HPDE6-E6E7 (cell line): ENCODE data around the gene SIM2.

Source experiments
- DNase-seq: peaks from one replicate; pipeline ENCODE4 v3.0.0; 2011; ENCODE audit warnings: missing footprints; ENCODE audit errors: extremely low spot score

The SIM2 gene

DNA sequence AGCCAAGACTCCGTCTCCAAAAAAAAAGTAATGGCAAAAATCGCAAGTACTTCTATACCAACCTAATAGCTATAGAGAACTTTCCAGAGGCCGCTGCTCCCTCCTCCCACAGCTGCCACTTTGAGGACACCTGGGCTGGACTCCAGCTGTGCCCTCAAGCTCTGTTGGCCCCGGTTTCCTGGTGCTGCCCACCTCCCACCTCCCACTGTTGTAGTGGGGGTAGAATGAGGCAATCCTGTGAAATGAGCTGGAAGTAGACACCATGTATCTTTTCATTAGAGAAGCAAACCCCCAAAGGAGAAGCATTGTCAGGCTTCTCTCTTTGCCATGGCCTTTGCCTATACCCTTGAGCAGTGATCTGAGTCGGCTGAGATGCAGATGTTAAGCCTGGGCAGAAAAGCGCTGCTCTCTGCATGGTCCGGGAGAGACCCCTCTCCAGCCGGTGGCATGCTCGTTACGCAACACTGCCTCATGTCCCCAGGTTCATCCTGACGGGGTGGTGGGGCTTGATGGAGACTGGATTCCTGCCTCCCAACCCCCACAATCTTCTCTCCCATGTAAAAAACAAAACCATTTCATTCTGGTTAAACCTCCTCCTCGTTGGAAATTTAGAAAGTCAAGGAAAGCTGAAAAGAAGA lies 39.7 kb downstream of the SIM2 start:
- no peak for DNase-seq

GRCh38 chr21:36741506-36741905 lies 42.6 kb downstream of the SIM2 start:
- DNase-seq, result no peak

DNA sequence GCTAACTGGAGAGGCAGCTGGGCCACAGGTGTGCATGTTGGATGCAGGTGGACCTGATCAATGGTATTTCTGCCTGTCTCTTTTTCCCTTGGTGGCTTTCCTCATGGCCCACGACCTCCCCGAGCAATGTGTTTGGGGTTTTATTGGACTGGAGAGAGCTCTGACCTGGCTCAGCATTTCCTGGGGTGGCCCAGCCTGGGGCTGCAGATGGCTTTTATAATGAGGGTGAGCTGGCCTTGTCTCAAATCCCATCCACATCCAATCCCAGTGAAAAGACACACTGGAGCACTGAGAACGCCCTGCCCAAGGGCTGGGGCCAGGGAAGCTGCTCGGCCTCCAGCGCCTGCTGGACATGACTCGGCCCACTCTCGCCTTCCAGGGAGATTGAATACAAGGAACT lies 44.1 kb downstream of the SIM2 start:
- no peak for DNase-seq

GRCh38 chr21:36743446-36743845 lies 44.5 kb downstream of the SIM2 start:
- DNase-seq, result no peak

- DNase-seq, result no peak
Observed at GRCh38 chr21:36744190-36744559, 45.3 kb downstream of the SIM2 start.

DNA sequence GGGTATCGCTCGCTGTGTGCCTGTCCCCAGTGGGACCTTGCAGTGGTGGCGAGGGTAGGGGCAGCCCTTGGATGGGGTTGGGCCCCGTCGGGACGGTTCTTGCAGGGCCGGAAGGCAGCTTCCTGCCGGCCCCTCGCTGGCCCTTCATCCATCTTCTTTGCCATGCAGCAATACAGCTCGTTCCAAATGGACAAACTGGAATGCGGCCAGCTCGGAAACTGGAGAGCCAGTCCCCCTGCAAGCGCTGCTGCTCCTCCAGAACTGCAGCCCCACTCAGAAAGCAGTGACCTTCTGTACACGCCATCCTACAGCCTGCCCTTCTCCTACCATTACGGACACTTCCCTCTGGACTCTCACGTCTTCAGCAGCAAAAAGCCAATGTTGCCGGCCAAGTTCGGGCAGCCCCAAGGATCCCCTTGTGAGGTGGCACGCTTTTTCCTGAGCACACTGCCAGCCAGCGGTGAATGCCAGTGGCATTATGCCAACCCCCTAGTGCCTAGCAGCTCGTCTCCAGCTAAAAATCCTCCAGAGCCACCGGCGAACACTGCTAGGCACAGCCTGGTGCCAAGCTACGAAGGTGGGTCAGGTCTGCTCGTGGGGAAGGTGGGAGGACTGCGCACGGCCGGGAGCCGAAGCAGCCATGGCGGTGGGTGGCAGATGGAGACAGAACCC lies 45.8 kb downstream of the SIM2 start:
- no peak for DNase-seq

DNA sequence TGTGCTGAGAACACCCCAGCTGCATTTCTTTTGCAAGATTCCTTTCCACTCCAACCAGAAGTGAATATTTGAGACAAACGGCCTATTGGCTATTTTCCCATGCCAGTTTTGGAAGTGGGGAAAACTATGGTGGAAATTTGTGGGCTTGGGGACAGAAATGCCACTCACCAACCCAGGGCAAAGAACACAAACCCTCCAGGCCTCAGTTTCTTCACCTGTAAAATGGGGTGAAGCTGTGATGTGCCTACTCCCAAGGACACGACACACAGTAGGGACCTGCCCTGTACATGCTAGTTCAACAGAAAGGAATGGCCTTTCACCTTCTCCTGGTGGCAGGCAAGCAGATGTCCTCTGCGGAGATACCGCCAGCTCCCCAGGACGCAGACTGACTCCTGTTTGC lies 46.5 kb downstream of the SIM2 start:
- no peak for DNase-seq

- no peak for DNase-seq
Observed at GRCh38 chr21:36747041-36747814, 48.3 kb downstream of the SIM2 start.

- DNase-seq, result peak; percentile 29
Observed at GRCh38 chr21:36747815-36748383, 49.0 kb downstream of the SIM2 start.

- no peak for DNase-seq
Observed at GRCh38 chr21:36749935-36750575, 51.1 kb downstream of the SIM2 start.

DNA sequence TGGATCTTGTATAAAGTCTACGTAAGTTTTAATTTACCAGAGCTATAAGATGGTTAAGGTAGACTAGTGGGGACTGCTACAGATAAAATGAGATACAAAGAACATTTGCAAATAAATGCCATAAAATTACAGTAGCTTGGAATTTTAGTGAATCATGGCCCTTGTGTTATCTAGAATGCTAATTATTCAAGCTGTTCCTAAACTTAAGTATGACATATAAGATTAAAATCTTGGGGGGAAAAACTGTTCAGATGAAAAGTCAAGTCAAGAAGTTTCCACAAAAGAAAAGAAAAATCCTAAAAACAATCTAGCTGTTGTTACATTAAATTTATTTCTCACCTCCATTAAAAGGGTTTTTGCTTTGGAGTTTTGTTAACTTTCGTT lies 51.7 kb downstream of the SIM2 start:
- DNase-seq, result no peak

DNA sequence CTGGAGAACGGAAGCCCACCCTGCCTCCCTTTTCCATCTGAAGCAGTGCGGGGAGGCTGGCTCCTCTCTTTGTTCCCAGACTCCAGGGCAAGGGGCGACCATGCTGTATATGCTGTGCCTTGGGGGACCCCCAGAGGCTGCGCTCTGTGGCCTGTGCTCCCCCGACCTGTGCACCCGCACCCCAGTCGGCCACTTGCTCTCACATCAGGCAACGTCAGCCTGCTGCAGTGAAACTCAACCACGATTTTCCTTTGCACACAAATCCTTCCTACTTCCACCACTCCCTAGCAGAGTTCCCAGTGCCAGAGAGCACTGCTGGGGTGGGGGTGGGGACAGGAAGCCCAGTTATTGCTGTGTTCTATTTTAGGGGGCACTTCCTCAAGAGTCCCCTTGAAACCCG lies 52.5 kb downstream of the SIM2 start:
- DNase-seq, result no peak

GRCh38 chr21:36753556-36753955 lies 54.6 kb downstream of the SIM2 start:
- no peak for DNase-seq

DNA sequence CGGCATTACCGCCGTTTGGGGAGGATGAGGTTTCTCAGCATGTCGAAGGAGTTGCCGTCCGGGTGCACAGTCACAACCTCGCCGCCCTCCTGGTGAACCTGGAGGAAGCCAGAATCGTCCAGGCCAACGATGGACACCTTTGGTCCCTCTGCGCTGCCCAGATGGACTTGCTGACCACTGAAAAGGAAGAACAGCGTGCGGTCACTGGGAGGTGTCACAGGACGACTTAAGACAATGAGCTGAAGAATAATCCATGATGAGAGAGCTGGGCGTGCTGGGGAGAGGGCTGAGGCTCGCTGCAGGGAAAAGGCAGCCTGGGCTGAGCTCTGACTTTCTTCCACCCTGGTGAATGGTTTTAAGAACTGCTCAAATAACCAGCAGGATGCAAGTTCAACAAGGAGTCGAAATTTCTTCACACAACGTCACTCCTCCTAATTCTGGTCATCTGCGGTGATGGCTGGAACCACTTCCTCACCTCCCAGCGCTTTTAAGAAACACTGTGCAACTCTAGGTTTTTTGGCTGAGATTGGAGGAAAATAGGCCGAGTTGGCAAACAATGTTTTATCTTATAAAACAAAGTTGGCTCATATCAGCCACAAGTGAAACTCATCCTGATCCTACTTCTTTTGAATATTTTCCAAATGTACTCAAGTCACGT lies 55.5 kb downstream of the SIM2 start:
- no peak for DNase-seq

GRCh38 chr21:36756527-36756926 lies 57.6 kb downstream of the SIM2 start:
- DNase-seq, result no peak

DNA sequence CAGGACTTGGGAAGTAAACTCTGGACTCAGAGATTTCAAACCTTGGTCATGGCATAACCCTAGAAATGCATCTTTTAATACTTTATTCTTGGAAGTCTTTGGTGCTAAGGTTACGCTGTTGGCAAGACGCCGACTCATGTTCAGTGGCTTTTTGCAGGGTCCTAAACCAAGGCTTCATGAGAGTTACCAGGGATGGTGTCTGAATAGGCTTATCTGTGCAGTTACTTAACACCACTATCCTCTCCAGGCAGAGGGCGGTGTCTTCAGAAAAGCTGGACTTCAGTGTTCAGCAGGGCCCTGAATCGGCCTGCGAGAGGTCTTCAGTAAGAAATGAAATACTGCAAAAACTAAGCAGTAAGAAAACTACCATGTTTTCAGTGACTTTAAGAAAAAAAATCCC lies 58.3 kb downstream of the SIM2 start:
- DNase-seq, result no peak

DNA sequence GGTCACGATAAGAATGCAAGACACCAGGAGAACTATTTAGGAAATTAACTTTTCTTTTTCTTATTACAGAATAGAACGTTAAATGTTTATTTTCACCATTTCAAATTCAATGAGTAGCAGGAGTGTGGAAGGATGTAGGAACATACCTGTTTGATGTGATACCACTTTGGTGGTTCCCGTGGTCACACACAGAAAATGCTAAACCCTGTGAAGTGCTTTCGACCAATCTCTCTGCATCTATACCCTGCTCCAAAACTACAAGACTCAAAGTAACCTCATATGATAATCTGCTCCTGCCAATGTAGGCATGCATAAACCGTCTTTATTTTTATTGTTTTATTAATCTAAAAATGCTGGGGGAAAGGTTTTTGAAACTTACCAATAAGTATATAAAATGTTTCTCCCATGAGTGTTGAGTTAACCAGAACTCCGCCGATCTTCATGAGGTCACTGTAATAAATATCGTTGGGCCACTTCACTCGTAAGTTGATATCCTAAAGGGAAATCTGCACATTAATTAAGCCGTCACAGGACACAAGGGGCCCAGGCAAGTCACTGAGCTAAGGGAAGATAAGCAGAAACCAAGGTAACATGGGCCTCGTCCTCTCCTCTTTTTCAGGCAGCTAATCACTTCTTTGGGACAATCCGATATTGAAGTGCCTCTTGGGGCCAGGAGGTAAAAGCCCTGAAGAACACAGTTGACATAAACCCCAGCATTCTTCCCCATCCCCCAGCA lies 60.6 kb downstream of the SIM2 start:
- no peak for DNase-seq

- no peak for DNase-seq
Observed at GRCh38 chr21:36761685-36762084, 62.8 kb downstream of the SIM2 start.

GRCh38 chr21:36762642-36763041 lies 63.7 kb downstream of the SIM2 start:
- DNase-seq, result no peak

DNA sequence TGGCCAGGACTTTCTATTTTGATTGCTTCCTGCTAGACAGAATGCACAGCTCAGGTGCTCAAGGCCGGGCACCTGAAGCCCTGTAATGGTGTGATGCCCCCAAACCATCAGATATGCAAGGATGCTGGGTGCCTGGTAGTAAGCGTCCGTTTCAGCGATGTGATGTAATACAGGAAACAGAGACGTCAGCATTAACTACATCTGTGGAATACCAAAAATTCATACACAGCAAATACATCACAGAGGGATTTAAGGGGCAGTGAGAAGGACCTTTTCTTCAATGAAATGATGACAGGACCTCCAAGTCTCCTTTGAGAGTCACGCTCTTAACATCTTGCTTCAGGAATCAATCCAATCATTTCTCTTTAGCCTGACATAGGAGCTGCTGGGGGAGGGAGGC lies 64.4 kb downstream of the SIM2 start:
- DNase-seq, result no peak

GRCh38 chr21:36765229-36765628 lies 66.3 kb downstream of the SIM2 start:
- DNase-seq, result no peak
